HG03571 (cell line): ENCODE results near the gene LGR5.
"Not testable (repeated sequence)": the region's sequence is repeated elsewhere in the genome, so short reads cannot be mapped to it uniquely, and the experiment has no call there.

Experiments used
- ATAC-seq: cut with Tn5 transposase; IDR thresholded peaks from one replicate; pipeline ENCODE4 v1.9.1; 2021; ENCODE audit not compliant: unreplicated experiment

Gene LGR5

DNA sequence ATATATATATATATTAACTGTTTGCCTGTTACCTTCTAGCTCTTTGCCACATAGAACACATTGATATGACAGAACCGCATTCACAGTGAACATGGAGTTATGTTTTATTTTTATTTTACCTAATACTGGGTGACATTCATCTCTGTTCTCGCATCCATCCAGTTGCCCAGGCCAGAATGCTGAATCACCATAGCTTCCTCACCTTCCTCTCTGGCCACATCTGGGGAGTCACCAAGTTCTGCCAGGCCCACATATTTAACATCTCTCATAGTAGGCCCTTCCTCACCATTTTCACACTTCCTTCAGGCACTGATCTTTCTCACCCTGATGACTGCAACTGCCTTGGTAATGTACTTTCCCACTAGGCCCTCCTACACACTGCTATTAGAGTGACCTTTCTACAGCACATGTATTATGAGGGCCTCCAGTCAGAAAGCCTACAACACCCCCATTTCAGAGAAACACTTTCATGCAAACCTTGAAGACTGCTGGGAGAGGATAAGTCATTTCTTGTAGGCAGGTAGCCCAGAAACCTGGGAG is 106.8 kb downstream of the LGR5 start:
- ATAC-seq, result no peak

DNA sequence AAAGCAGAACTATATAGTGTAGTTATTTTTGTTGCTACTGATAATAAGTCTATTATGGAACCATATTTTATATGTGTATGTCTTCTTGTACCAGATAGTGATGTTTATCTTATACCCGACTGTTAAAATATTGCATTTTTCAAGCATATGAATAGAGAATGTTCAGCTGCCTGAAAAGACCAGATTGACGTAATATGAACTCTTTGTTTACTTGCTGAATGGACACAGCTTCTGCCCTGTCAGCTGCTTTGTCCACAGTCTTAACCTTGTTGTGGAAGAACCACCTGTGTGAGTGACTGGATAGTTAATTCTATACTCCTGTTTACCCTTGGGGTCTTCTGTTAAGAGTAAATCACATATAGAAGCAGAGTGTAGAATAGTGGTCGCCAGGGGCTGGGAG is 109.3 kb downstream of the LGR5 start:
- no peak for ATAC-seq

DNA sequence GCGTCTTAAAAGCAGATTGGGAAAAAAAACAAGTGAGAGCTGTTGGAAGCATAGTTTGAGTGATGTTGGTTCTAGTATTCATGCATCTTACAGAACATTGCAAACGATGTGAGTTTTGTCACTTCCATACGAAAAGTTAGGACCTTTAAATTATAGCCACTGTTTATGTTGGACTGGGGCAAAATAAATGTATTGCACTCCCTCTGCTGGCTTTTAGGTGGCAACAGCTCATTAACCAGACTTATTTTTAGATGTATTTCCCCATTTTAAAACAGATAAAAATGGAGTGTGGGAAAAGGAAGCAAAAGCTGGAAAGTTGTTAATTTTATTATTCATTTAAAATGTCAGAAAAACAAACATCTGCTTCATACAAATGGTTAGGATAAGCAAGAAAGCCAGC is 111.9 kb downstream of the LGR5 start:
- ATAC-seq, result no peak

DNA sequence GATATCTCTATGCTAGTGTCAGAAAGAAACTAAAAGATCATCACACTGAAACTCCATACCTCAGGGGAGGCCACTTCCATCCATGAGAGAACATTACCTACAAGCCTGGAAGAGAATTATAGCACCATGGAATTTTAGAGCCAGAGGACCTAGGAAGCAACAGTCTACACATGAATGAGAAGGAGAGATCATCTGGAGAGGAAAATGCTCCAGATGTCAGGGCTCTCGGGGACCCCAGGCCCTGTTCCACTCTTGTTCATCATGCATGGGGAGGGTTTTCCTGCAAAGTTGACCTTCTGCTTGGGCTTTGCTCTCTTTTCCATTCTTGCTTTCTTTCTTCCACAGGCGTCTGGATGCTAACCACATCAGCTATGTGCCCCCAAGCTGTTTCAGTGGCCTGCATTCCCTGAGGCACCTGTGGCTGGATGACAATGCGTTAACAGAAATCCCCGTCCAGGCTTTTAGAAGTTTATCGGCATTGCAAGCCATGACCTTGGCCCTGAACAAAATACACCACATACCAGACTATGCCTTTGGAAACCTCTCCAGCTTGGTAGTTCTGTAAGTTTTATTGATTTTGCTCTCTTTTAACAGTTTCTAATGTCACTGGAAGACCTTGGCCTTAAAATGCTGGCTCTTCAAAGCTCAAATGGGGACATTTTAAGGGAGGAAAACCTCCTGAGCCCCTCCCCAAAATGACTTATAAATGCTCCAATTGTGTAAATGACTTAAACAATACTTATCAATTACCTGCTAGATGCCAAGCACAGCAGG is 113.3 kb downstream of the LGR5 start:
- ATAC-seq, result no peak

DNA sequence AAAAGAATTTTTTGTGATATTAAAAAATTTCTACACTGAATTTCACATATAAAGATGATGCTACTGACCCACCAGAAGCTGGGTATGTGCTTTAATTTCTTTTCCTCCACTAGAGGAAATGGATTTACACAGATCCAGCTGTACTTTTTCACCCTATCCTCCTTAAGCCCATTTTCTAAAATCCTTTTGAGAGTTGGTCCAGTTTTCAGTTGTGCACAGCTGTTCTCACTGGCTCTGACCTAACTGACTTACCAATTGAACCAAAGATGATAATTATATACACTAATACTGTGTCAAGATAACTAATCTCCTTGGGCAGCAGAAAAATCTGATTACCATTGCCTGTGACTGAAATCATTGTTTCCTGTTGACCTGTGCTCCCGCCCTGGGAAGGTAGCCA is 115.6 kb downstream of the LGR5 start:
- ATAC-seq, result no peak

DNA sequence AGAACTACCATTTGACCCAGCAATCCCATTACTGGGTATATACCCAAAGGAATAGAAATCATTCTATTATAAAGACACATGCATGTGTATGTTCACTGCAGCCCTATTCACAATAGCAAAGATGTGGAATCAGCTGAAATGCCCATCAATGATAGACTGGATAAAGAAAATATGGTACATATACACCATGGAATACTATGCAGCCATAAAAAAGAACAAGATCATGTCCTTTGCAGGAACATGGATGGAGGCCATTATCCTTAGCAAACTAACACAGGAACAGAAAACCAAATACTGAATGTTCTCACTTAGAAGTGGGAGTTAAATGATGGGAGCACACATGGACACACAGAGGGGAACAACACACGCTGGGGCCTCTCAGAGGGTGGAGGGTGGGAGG is 116.2 kb downstream of the LGR5 start:
- not testable (repeated sequence) for ATAC-seq

DNA sequence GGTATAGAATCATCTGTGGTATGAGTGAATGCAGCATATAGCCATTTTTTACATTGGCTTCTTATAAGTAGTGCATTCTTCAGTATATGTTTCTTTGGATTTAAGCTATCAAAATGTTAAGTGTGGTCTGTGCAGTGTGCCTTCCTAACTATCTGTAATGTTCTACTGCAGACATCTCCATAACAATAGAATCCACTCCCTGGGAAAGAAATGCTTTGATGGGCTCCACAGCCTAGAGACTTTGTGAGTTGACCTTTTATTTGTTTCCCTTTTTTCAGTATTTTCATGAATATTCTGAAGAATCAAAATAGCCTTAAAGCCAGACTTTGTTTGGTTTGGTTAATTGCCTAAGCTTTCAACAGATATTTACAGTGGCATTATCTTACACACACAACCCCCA is 116.8 kb downstream of the LGR5 start:
- no peak for ATAC-seq

DNA sequence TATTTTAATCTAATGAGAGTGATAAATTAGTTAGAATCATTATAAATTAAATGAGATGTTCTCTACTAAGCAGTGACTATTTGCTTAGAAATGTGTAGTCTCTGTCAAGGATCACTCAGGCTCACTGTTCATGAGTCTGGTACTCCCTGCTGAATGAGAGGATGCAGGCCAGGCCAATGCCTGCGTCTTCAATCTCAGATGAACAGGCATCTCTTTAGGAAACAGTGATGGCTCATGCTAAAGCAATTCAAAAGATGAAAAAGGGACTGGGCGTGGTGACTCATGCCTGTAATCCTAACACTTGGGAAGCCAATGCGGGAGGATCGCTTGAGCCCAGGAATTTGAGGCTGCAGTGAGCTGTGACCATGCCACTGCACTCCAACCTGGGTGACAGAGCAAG is 117.3 kb downstream of the LGR5 start:
- no peak for ATAC-seq

DNA sequence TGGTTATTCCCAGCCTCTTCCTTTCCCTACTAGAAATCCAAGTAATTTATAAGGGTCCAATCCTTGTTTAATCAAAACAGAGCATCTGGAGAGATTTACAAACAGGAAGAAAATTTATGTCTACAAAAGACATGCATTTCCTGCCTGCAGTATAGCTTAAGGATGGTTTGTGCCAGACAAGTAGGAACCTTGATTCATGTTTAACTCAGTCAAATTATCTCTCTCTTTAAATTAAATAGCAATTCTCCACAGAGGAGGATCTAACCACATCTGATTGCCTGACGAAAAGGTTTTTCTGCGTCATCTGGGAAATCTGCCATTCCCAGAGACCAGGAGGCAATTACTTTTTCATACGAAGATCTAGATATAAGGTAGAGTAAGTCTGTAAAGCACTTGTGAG is 118.8 kb downstream of the LGR5 start:
- no peak for ATAC-seq

DNA sequence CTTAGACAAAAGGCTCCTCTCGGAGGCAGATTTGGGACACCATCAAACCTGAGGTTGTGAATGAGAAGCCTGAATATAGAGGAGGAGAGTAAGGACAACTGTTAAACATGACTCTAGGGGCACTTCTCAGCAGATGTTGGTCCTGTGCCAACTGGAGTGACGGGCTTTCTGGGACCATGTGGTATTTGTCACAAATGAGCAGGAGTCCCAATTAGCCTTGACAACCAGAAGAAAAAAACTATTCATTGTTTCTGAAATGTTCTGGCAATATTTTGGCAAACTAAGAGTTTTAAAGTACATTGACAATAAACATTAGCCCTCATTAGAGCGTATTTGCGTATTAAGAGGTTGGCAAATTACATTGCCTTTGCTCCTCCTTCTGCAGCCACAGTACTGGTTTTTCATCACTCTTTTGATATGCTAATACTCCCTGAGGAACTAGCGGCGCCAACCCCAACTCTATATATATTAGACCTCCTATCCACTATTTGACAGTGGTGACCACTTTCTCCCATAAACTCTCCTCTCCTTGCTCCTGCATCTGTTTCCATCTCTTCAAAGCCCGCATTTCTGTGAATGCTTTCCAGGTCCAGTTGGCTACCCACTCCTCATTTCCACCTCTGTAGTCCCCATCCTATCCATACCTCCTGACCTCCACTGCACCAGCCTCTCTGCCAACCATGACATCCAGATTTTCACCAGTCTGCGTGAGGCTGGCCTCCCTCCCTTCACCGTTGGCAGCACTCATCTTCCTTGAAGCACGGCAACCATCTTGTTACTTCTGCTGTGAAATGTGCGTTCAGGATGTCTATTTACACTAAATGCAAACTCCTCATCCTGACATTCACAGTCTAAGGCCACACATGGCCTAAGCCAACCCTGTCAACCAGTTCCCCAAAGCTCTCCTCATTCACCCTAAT is 123.3 kb downstream of the LGR5 start:
- ATAC-seq, result no peak

DNA sequence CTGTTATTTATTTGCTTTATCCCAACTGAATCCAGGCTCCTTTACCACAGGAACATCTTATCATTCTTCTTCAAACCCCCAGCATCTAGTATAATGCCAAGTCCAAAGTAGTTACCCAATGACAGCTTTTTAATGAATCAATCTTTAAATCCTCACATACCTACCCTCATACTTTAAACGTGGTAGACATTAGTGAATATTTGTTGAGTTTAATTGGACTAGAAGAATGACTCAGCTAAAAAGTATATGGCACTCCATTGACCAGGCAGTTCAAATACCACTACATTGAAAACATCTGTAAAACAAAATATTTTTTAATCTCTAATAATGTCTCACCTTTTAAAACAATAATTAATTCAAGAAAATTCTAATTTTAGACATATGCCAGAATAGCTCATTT is 125.9 kb downstream of the LGR5 start:
- no peak for ATAC-seq

DNA sequence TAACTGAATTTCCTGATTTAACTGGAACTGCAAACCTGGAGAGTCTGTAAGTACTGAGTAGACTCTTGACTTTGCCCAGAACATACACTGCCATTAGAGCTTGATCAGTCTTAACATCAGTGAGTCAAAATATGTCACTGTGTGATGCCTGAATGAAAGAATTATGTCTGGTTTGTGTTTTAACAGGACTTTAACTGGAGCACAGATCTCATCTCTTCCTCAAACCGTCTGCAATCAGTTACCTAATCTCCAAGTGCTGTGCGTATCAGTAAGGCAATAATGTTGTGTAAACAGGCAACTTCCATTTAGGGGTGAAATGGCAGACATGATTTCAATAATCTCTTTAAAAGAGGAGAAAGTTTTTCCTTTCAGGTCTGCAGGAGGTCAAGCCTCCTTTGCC is 127.1 kb downstream of the LGR5 start:
- no peak for ATAC-seq

DNA sequence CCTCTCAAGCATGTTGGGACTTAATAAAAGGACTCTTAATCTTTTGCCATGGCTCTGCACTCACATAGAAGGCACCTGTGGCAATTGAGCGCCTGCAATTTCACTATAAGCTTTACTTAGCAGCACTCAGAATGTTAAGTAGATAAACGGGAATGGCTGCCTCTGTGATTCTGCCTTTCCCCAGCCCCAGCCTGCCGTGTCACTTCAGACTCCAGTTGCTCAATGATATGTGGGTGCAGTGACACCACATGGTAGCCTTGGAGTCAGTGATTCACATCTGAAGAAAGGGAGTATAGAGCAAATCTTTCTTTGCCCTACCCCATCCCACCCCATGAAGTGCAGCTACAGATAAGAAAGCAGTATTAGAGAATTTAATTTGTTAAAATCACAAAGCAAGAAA is 127.9 kb downstream of the LGR5 start:
- no peak for ATAC-seq

DNA sequence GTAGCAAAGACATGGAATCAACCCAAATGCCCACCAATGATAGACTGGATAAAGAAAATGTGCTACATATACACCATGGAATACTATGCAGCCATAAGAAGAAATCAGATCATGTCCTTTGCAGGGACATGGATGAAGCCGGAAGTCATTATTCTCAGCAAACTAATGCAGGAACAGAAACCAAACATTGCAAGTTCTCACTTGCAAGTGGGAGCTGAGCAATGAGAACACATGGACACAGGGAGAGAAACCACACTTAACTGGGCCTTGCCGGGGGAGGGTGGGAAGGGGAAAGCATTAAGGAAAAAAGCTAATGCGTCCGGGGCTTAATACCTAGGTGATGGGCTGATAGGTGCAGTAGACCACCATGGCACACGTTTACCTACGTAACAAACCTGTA is 130.3 kb downstream of the LGR5 start:
- ATAC-seq, result not testable (repeated sequence)

DNA sequence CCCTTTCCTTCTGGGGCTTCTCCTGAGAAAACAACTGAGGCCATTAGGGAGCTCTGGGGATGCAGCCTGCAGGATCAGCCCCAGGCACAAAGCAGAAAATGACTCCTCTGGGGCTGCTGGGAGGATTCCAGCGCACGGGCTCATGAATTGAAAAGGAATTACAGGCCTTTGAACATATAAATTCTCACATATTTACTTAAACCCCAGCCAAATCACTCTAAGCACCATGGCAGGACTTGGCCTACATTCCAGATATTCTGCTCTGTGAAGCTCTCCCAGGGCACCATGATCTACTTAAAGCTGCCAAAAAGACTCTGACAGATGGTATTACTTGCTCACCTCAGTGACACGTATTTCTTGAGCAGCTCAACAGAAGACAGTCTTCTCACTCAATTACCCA is 136.9 kb downstream of the LGR5 start:
- ATAC-seq, result no peak

DNA sequence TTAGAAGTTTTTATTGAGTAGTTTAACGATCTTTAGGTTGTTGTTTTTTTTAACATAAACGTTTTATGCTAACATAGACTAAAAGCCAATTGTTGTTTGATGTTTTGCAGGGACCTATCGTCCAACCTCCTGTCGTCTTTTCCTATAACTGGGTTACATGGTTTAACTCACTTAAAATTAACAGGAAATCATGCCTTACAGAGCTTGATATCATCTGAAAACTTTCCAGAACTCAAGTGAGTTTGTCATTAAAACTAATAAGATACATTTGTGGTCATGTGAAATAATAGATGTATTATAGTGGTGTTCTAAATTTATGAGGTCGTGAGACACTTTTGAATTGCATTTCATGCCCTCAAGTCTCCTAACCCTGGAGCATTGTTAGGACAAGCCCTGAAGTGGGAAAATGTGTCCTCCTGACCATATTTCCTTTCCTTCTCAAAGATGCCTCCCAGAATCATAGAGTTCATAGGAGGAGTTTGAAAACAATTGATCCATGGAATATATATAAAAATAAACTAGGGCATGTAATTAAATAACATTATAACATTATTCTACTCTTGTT is 139.2 kb downstream of the LGR5 start:
- ATAC-seq, result no peak

DNA sequence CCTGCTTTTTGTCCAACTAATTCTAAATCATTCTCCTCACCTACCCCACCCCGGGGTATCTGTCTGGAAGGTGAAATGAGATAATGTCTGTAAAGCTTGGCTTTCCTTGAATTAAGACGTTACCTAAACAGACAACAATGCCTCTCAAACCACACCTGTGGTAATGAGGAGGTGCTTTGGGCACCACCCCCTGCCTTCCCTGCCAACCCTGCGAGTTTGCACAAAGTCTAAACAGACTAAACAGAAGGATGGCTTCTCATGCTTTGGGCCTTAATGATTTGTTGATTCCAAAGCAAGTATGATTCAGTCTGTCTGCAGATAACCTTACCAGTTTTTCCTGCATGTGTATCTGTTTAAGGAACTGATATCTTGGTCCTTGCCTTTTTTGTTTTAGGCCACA is 141.6 kb downstream of the LGR5 start:
- no peak for ATAC-seq

DNA sequence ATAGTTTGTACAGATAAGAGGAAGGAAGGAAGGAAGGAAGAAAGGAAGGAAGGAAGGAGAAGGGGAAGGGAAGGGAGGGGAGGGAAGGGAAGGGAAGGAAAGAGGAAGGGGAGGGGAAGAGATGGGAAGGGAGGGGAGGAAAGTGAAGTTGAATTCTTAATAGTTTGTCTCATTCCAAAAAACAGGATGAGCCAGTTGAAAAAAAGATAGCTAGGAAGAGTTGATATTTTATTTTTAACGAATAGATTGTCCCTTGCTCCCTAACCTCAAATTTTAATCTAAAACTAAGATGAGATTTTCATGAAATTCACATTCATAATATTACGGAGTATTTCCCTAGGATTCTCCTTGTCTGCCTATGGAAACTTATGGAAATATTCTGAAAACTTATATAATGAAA is 143.3 kb downstream of the LGR5 start:
- ATAC-seq, result no peak

DNA sequence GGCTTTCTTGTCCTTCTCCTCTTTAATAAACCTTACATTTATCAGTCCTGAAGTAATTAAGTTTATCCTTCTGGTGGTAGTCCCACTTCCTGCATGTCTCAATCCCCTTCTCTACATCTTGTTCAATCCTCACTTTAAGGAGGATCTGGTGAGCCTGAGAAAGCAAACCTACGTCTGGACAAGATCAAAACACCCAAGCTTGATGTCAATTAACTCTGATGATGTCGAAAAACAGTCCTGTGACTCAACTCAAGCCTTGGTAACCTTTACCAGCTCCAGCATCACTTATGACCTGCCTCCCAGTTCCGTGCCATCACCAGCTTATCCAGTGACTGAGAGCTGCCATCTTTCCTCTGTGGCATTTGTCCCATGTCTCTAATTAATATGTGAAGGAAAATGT is 144.8 kb downstream of the LGR5 start:
- ATAC-seq, result no peak

DNA sequence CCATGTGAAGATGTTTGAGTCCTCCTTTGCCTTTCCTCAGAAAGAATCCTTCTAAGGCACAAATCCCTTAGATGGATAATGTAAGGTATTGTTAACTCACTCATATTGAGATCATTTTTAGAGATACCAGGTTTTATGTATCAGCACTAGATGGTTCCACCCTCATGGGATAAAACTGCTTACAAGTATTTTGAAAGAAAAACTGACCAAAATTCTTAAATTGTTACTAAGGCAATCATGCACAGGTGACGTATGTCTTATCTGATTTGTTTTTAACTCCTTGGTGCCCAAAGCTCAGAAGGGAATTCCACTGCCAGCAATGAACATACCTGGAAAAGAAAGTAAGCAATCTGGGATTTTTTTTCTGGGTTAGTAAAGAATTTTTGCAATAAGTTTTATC is 145.6 kb downstream of the LGR5 start:
- ATAC-seq, result no peak

DNA sequence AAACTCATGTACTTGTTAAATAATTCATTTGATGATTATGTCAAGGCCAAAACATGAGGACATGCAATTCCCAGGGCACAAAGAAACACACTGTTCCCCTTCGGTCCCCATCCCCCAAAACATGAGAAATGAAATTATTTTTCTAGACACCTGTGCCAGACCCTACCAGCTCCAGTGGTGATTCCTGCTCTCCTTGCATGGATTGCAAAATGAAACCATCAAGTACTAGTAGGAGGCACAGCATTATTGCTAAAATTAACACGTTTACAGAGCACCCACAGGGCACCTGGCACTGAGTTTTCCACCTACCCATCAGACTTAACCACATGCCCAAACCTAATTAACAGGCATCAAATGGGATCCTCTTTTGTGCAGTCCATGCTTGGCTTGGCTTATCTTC is 147.4 kb downstream of the LGR5 start:
- no peak for ATAC-seq

DNA sequence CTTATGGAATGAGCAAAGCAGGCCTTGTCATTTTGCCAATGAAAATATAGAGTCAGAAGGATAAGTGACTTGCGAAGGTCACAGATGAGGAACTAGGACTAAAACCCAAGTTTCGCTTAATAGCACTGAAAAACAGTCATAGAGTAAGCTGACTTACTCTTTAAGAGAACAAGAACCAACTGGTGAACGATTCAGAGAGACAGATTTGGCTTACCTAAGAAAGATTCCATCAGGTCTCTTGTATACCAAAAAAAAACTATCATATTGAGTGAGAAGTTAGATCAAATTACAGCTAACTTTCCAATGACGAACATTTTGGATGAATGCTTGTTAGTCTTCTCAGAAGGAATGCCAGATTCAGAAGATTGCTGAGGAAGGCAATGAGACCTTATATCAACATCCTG is 149.9 kb downstream of the LGR5 start:
- ATAC-seq, result no peak
